Hindlimb muscle (tissue), 1 donor: ENCODE data around the gene LARP4B. TPM values are rescaled to one million over a fixed set of nuclear protein-coding genes. Genes with fewer than 3 reads are reported as not detected.

Source experiments
- DNase-seq: peaks from one replicate; pipeline ENCODE4 v3.0.0-alpha.2; 2013
- polyA plus RNA-seq: library from polyadenylated mRNA; unstranded; fragments of 120-200 nt; gene quantifications from one replicate; pipeline ENCODE4 v1.2.1, GENCODE V29; 2013; ENCODE audit not compliant: insufficient read length

The LARP4B gene
- polyA plus RNA-seq: 91.2 TPM

GRCh38 chr10:931326-932318 lies at the start of gene LARP4B:
Gene LARP4B, minus strand, starts transcription at chr10:931705. Its CDS starts 45,984 bp downstream, at chr10:885721.
- peak; percentile 99 for DNase-seq

DNA sequence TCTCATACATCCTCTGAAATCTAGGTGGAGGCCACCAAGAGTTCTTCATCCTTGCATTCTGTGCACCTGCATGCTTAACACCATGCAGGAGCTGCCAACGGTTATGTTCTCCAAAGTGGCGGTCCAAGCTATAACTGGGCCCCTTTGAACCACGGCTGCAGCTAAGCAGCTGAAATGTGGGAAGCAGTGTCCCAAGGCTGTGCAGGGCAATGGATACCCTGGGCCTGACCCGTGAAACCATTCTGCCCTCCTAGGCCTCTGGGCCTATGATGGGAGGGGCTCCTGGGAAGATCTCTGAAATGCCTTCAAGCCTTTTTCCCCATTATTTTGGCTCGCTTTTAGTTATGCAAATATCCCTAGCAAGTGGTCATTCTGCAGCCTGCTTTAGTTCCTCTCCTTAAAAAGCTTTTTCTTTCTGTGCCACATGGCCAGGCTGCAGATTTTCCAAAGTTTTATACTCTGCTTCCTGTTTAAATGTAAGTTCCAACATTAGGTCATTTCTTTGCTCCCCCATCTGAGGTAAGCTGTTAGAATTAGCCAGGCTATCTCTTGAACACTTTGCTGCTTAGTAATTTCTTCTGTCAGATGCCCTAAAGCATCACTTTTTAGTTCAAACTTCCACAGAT lies 49.1 kb upstream of the LARP4B start:
- DNase-seq: no peak

DNA sequence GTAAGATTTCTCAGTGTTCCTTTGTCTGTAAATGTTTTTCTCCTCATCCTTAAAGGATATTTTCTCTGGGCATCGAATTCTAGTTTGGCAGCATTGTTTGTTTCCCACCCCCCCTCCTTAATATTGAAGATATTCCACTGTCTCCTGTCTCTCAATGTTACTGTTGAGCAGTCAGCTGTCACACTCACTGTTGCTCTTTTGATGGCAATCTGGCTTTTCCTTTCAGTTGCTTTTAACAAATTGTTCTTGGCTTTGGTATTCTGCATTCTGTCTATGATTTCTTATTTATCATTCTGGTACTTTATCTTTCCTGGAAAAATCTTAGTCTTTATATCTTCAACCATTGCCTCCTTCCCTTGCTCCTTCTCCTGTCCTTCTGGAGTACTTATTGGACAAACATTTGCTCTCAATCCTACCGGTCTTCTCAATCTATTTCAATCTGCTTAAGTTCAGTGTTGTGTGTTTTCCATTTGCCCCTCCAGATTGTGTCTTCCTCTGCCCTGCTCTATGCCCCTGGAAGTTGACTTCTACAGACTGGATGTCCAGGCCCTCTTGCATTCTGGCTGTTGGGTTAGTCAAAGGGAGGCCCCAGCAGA lies 47.4 kb upstream of the LARP4B start:
- no peak for DNase-seq

- DNase-seq: no peak
Measured at GRCh38 chr10:976316-976715, 44.8 kb upstream of the LARP4B start.

DNA sequence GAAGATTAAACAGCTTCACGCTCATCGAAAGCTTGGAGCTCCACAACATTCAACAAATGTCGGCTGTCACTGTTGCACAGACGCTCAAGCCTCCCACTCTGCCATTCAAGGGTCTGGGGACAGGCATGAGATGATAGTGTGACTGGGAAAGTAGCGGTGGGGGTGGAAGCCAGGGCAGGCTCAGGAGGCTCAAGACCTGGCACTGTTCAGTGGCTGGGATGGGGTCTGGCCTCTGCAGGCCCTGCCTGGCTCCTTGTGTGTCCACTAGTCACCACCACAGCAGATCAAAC lies 43.2 kb upstream of the LARP4B start:
- no peak for DNase-seq

- DNase-seq: no peak
Measured at GRCh38 chr10:974038-974784, 42.7 kb upstream of the LARP4B start.

DNA sequence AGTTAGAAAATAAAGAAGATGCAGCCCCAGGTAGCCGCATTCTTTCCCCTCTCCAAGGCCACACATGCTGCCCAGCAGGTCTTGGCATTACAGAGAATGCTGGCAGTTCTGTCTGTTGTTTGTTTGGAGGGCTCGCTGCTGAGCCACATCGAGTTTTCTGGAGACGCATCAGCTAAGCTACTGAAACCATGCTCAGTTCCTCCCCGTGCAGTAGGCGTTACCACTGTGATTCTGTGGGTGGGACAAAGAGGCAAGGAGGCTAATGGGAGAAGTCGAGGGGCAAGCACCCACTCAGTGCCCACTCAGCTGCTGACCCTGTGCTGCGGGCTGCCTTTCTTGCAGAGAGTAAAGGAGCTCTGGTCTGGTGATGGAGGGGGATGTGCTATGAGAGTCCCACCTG lies 41.3 kb upstream of the LARP4B start:
- DNase-seq: no peak

- no peak for DNase-seq
Measured at GRCh38 chr10:971613-972012, 40.1 kb upstream of the LARP4B start.

- DNase-seq: peak; percentile 40
Measured at GRCh38 chr10:971150-971542, 39.6 kb upstream of the LARP4B start.

GRCh38 chr10:970311-971149 lies 39.0 kb upstream of the LARP4B start:
- DNase-seq: no peak

DNA sequence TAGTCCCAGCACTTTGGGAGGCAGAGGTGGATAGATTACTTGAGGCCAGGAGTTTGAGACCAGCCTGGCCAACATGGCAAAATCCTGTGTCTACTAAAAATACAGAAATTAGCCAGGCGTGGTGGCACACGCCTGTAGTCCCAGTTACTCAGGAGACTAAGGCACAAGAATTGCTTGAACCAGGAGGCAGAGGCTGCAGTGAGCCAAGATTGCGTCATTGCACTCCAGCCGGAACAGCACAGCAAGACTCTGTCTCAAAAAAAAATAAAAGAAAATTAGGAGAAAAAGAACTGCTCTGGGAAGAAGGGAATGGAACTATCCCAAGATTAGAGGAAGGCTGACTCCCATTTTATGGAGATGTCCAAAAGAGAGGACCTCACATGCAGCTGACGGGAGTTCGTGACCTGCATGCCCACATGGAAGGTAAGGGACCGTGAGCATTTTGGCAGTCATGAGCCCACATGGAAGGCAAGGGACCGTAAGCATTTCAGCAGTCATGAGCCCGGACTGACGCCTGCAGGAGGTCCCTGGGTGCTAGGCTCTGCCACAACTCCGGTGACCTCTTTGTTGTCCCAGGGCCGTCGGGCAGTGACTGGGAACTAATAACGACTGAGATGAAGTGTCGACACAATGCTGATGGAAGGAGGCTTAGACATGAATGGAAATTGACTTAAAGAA lies 38.1 kb upstream of the LARP4B start:
- DNase-seq: no peak

DNA sequence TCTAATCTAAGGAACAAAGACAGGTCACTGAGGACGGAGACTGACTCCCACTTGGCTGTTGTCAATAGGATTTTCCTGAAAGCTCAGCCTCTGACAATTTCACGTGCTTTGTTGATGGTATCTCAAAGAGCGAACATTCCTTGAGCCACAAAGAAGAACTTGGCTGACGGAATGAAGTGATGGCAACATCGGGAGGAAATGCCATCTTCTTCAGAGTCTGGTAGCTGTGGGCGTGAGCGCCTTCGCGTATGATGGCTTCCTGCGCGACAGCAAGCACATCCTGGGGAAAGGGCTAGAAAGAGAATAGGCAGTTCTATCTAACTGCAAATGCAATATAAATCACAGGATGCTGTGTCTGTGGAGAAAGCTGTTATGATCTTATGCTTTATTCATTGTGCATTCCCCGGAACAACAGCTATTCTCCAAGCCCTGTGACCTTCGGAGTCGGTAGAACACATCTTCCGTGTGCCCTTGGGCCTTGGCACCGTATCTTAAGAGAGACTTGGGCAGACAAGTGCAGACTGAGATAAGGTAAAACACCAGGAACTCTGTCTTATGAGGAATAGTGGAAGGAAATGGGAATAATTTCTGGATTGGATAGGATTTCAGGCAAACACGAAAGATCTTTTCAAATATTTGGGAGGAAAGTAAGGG lies 37.2 kb upstream of the LARP4B start:
- no peak for DNase-seq

- DNase-seq: no peak
Measured at GRCh38 chr10:966466-967235, 35.1 kb upstream of the LARP4B start.

GRCh38 chr10:964988-965417 lies 33.5 kb upstream of the LARP4B start:
- no peak for DNase-seq

DNA sequence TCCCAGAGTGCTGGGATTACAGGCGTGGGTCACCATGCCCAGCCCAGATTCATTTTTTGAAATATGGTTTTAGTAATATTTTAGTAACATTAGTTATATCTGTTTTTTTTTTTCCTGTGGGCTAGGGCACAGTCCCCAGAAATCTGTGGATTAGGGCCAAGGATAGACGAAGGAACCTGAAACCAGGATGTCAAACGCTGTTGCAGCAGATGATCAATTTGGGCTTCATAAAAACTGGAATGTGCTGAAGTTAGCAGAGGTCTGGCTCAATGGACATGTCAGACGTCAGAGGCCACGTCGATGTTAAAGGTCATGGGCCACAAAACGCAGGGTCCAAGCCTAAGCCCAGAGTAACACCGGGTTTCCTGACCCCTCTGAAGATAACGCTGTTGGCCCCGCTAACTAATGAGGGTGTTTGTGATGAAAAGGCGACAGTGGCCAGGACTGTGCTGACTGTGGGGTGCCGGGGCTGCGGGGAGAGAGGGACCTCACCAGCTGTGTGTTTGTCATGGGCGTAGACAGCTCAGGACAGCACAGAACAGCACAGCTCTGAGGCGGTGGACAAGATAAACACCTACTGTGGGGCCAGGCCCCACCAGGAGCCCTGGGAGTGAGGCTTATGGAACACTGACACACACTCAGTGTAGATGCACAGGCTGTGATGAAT lies 32.9 kb upstream of the LARP4B start:
- DNase-seq: no peak

DNA sequence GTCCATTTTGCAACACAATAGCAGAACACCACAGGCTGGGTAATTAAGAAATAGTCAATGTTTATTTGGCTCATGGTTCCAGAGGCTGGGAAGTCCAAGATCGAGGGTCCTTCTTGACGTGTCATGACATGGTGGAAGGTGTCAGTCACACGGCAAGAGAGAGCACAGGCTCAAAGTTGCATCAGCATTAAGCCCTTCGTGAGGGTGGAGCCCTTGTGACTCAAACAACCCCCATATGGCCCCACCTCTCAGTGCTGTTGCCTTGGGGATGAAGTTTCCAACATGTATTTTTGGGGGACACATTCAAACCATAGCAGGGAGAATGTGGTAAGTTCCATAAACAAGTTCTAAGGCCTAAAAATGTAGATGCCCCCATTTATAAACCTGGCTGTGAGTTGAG lies 32.1 kb upstream of the LARP4B start:
- DNase-seq: no peak

- no peak for DNase-seq
Measured at GRCh38 chr10:963186-963585, 31.7 kb upstream of the LARP4B start.

- DNase-seq: no peak
Measured at GRCh38 chr10:962342-962741, 30.8 kb upstream of the LARP4B start.

GRCh38 chr10:958856-959255 lies 27.4 kb upstream of the LARP4B start:
- no peak for DNase-seq
